ENCODE results near the gene MRTFA. TPM values are rescaled to one million over a fixed set of nuclear protein-coding genes. Genes with fewer than 3 reads are reported as not detected.
A peak's percentile ranks its signal among the peaks of the same experiment; 100 is the strongest.

The MRTFA gene
- total and polyA plus RNA-seq, 9 of the 15 experiments (the other 6 are each of a cell fraction or from before 2014, with no cell fraction given) = 0.84 to 21.1 (median 3.7) TPM

DNA sequence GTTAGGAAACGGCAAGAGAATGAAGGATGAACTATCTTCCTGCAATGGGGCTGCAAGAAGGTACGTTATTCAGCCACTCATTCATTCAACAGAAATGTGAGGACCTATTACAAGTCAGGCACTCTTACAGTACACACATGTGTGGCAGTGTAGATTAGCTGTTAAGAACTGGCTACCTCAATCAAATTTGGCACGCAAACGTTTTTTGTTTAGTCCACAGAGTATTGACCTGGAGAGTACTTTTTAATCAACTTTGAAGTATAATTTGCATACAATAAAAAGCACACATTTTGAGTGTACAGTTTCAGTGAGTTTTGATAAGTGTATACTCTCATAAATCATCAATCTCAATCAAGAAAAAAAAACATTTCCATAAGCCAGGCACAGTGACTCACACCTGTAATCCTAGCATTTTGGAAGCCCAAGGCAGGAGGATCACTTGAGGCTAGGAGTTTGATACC is 24.2 kb downstream of the MRTFA start (continued):
- TF ChIP-seq, protein P1, sequence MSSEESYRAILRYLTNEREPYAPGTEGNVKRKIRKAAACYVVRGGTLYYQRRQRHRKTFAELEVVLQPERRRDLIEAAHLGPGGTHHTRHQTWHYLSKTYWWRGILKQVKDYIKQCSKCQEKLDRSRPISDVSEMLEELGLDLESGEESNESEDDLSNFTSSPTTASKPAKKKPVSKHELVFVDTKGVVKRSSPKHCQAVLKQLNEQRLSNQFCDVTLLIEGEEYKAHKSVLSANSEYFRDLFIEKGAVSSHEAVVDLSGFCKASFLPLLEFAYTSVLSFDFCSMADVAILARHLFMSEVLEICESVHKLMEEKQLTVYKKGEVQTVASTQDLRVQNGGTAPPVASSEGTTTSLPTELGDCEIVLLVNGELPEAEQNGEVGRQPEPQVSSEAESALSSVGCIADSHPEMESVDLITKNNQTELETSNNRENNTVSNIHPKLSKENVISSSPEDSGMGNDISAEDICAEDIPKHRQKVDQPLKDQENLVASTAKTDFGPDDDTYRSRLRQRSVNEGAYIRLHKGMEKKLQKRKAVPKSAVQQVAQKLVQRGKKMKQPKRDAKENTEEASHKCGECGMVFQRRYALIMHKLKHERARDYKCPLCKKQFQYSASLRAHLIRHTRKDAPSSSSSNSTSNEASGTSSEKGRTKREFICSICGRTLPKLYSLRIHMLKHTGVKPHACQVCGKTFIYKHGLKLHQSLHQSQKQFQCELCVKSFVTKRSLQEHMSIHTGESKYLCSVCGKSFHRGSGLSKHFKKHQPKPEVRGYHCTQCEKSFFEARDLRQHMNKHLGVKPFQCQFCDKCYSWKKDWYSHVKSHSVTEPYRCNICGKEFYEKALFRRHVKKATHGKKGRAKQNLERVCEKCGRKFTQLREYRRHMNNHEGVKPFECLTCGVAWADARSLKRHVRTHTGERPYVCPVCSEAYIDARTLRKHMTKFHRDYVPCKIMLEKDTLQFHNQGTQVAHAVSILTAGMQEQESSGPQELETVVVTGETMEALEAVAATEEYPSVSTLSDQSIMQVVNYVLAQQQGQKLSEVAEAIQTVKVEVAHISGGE (CRISPR knock-in tag; IDR thresholded peaks at IDR 0.05) = no peak
- TF ChIP-seq BDP1 (IDR thresholded peaks at IDR 0.05; ENCODE audit: insufficient read depth, insufficient read length) = no peak
- no peak for TF ChIP-seq MTA2 (IDR thresholded peaks at IDR 0.05; ENCODE audit: low read depth)
- TF ChIP-seq, protein P2, sequence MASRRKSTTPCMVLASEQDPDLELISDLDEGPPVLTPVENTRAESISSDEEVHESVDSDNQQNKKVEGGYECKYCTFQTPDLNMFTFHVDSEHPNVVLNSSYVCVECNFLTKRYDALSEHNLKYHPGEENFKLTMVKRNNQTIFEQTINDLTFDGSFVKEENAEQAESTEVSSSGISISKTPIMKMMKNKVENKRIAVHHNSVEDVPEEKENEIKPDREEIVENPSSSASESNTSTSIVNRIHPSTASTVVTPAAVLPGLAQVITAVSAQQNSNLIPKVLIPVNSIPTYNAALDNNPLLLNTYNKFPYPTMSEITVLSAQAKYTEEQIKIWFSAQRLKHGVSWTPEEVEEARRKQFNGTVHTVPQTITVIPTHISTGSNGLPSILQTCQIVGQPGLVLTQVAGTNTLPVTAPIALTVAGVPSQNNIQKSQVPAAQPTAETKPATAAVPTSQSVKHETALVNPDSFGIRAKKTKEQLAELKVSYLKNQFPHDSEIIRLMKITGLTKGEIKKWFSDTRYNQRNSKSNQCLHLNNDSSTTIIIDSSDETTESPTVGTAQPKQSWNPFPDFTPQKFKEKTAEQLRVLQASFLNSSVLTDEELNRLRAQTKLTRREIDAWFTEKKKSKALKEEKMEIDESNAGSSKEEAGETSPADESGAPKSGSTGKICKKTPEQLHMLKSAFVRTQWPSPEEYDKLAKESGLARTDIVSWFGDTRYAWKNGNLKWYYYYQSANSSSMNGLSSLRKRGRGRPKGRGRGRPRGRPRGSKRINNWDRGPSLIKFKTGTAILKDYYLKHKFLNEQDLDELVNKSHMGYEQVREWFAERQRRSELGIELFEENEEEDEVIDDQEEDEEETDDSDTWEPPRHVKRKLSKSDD (conservative IDR thresholded peaks at IDR 0.05; ENCODE audit: low read length) = no peak
- no peak for TF ChIP-seq HIVEP1 (CRISPR knock-in tag; IDR thresholded peaks at IDR 0.05)
- no peak for TF ChIP-seq MAFF (IDR thresholded peaks at IDR 0.05; ENCODE audit: low read length)
- no peak for TF ChIP-seq CEBPG (CRISPR knock-in tag; IDR thresholded peaks at IDR 0.05)
- no peak for TF ChIP-seq CEBPG (tag; conservative IDR thresholded peaks at IDR 0.05 in 1 of 2, IDR thresholded peaks at IDR 0.05 in 1 of 2)
- peak; percentile 20; the same call in 1 of the 2 replicates for TF ChIP-seq TAL1 (IDR thresholded peaks at IDR 0.05)
- no peak for TF ChIP-seq HNRNPH1 (optimal IDR thresholded peaks at IDR 0.05; ENCODE audit: low read depth, low read length)
- no peak for TF ChIP-seq NFIC (IDR thresholded peaks at IDR 0.05)
- TF ChIP-seq ESRRA (IDR thresholded peaks at IDR 0.05; ENCODE audit: borderline replicate concordance, low read depth) = no peak
- 0 out of 2 replicates have a peak, but pooled peaks have one; percentile 35 for TF ChIP-seq ARID1B (IDR thresholded peaks at IDR 0.05)
- no peak for TF ChIP-seq RFX1 (IDR thresholded peaks at IDR 0.05)
- no peak for TF ChIP-seq U2AF1 (optimal IDR thresholded peaks at IDR 0.05; ENCODE audit: low read depth, low read length)
- TF ChIP-seq TCFL5 (CRISPR knock-in tag; conservative IDR thresholded peaks at IDR 0.05) = no peak
- peak; percentile 56 for TF ChIP-seq MEIS2 (IDR thresholded peaks at IDR 0.05; ENCODE audit: partially characterized antibody)
- TF ChIP-seq, protein P3, sequence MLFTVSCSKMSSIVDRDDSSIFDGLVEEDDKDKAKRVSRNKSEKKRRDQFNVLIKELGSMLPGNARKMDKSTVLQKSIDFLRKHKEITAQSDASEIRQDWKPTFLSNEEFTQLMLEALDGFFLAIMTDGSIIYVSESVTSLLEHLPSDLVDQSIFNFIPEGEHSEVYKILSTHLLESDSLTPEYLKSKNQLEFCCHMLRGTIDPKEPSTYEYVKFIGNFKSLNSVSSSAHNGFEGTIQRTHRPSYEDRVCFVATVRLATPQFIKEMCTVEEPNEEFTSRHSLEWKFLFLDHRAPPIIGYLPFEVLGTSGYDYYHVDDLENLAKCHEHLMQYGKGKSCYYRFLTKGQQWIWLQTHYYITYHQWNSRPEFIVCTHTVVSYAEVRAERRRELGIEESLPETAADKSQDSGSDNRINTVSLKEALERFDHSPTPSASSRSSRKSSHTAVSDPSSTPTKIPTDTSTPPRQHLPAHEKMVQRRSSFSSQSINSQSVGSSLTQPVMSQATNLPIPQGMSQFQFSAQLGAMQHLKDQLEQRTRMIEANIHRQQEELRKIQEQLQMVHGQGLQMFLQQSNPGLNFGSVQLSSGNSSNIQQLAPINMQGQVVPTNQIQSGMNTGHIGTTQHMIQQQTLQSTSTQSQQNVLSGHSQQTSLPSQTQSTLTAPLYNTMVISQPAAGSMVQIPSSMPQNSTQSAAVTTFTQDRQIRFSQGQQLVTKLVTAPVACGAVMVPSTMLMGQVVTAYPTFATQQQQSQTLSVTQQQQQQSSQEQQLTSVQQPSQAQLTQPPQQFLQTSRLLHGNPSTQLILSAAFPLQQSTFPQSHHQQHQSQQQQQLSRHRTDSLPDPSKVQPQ (CRISPR knock-in tag; IDR thresholded peaks at IDR 0.05; ENCODE audit: borderline replicate concordance) = no peak
- TF ChIP-seq SMARCA4 (IDR thresholded peaks at IDR 0.05) = 0 out of 2 replicates have a peak, but pooled peaks have one; percentile 11
- no peak for TF ChIP-seq RBBP5 (IDR thresholded peaks at IDR 0.05; ENCODE audit: borderline replicate concordance, insufficient read depth, low read length, poor library complexity, severe bottlenecking)
- TF ChIP-seq CBX1 (IDR thresholded peaks at IDR 0.05; ENCODE audit: low read depth) = no peak
